Left colon (tissue), 2 donors: ENCODE measurements around the gene SPDYE5. TPM values are rescaled to one million over a fixed set of nuclear protein-coding genes. Genes with fewer than 3 reads are reported as not detected.

Source experiments
- ATAC-seq: fragments of 200-7000 bp; cut with Tn5 transposase; one replicate; pipeline ENCODE4 v1.9.1; 2020; ENCODE audit warnings: mild to moderate bottlenecking, moderate library complexity
- DNase-seq, 2 donors: peaks; one replicate each; pipeline ENCODE4 v3.0.0-alpha.2; 2020
- intact Hi-C, 2 donors: fragments of 100-400 bp; cut with DNase I in 1 of 2; cut with micrococcal nuclease in 1 of 2; formaldehyde crosslinking; loops; one replicate each; pipeline versions ENCODE4 v1.11.2 to v1.14.0; 2022; cut with DNase I, micrococcal nuclease
- total RNA-seq, 2 donors: library from RNA; stranded (reverse); fragmentation: NEBNext Ultra II Directional; extraction: Animal tissue kit (Norgen Biotek cat#: 25700); gene quantifications; one replicate each; pipeline ENCODE4 v1.2.1, GENCODE V29; 2021
- donor health status: DM: no; HTN: no; CAD: no.
- donor health status: DM: yes; HTN: yes; CAD: no.

The SPDYE5 gene
- total RNA-seq, 2 donors from 2014 or later, result not detected

DNA sequence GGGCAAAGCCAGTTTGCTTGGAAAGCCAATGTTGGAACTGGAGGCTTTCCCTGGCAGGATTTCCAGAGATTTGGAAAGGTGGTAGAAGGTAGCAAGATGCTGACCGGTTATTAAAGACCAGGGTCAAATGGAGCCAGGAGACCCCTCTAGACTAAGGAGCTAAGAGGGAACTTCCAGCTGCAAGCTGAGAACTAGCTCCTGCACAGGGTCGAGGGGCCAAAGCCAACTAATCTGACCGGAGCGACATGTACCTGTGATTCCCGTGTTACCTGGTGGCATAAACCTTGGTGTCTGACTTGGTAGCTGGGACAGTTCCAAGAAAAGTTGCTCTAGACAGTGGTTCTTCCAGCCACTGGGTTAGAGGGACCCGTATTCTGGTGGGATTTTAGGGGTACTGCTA lies 41.8 kb downstream of the SPDYE5 start:
- intact Hi-C loops, result no loop called here
- ATAC-seq (no peak), DNase-seq (no peak)

DNA sequence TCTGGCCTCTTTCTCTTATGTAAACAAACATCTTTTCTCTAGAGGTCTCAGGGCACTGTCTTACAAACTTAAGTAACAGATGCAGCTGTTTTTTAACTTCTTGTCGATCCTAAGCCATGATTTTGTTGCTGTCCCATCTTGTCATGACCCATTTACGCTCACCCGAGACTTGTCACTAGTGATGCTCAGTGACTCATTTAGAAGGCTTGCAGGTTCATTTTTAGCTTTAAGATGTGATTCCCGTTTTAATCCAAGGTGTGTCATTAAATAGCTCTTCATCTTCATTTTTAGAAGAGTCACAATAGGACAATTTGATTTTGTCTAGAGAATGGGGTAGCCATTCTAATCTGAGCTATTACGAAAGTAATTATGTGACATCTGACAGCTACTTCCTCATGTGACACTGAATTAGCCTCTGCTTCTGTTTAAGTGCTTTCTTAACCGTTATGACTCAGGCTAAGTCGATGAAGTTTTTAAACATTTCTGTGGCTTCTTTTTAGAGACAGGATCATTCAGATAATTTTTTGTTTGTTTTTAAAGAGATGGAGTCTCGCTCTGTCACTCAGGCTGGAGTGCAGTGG lies 42.7 kb downstream of the SPDYE5 start:
- intact Hi-C loops, result no loop called here
- ATAC-seq, result no peak

GRCh38 chr7:75536491-75536890 lies 44.4 kb downstream of the SPDYE5 start:
- DNase-seq (no peak), ATAC-seq (no peak)
- intact Hi-C loops, result no loop called here

More for the DNA sequence above, 42.7 kb downstream of the SPDYE5 start:
- no peak for DNase-seq

GRCh38 chr7:75536940-75537538 lies 44.9 kb downstream of the SPDYE5 start:
- DNase-seq, result no peak
- intact Hi-C loops, result no loop called here
- ATAC-seq, result no peak

GRCh38 chr7:75537731-75538130 lies 45.6 kb downstream of the SPDYE5 start:
- DNase-seq (no peak), ATAC-seq (no peak)
- intact Hi-C loops, result no loop called here

DNA sequence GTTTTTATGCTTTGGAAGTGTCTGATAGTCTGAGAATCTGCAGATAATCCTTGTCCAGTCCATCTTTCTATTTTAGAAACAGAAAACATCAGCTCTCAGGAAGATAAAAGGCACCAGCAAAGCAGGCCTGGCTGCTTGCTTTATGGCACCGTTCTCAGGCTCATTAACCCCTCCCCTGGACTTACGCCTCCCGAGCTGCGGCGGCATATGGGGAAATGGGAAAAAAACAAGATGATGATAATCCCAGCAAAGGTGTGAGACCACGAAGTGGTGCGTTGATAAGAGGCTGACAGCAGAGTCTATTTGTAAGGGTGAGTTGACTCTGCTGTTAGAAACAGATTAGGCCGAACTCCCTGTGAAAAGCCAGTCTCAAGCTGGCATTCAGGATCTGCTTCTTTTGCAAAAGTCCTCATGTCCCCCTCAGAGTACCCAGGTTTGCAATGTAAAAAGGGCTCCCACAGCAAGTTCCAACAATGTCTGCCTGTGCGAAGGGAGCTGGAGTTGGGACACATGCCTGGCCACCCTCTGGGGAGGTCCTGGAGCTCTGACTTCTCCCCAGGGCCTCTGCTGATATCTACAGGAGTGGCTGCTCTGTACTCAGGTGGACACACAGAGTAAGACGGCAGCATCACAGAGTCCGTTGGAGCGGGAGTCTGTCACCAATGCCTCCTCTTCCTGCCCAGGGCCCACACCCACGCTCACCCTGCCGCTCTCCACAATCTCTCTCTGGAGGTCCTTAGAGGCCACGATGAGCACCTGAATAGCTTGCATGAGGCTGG lies 54.3 kb downstream of the SPDYE5 start:
- no peak for DNase-seq
- peak; percentile 68 for ATAC-seq
- intact Hi-C loops, result no loop called here

Other genes starting within 250 kb of the SPDYE5 start
- 1 to 10 TPM; 4.2 to 6.4 TPM for gene TRIM73, start 96.7 kb upstream of the SPDYE5 start, total RNA-seq
- 10 to 100 TPM; 25.7 to 35.9 TPM for gene POM121C, start 6.0 kb upstream of the SPDYE5 start, total RNA-seq
- gene HIP1, start 246.6 kb downstream of the SPDYE5 start, total RNA-seq, result 1 to 10 TPM; 5.7 to 6.2 TPM